GM12878 (cell line): ENCODE results near the gene TUNAR. TPM values are rescaled to one million over a fixed set of nuclear protein-coding genes. Genes with fewer than 3 reads are reported as not detected.
A peak's percentile ranks its signal among the peaks of the same experiment; 100 is the strongest.

Experiments
- ATAC-seq: fragments of 200-7000 bp; cut with Tn5 transposase; 3 replicates; pipeline ENCODE4 v1.9.1; 2020; ENCODE audit warnings: mild to moderate bottlenecking, moderate library complexity
- BruUV-seq: library from RNA; stranded (reverse); fragments of 400-500 nt; replicated peaks from 2 replicates; lab custom pipeline; 2021; lab: Mats Ljungman, UMichigan
- CTCF ChIA-PET: fragments of 300-600 bp; sonication (Branson Sonifier 250); formaldehyde crosslinking; extraction: SDS; loops from one replicate; lab custom pipeline; 2021; ENCODE audit warnings: inconsistent platforms; lab: Yijun Ruan, JAX
- POLR2A ChIA-PET: fragments of 350-600 bp; formaldehyde crosslinking; extraction: SDS; loops from one replicate; lab custom pipeline; 2021; ENCODE audit warnings: inconsistent platforms; lab: Charles Lee
- RAD21 ChIA-PET: fragments of 300-600 bp; sonication (Branson Sonifier 250); formaldehyde crosslinking; loops from one replicate; lab custom pipeline; 2023; ENCODE audit warnings: antibody characterized with exemption; ENCODE audit not compliant: unreplicated experiment; lab: Charles Lee
- SMC1A ChIA-PET: fragments of 300-600 bp; sonication (Branson Sonifier 250); formaldehyde crosslinking; loops from one replicate; lab custom pipeline; 2023; ENCODE audit not compliant: unreplicated experiment, uncharacterized antibody; lab: Charles Lee
- DNase-seq: peaks from one replicate; pipeline ENCODE4 v3.0.0-alpha.2; 2011; ENCODE audit warnings: low read depth, low spot score
- FAIRE-seq: peaks from 3 replicates; lab custom pipeline; 2011; peaks lifted over from hg19 to GRCh38; lab: Jason Lieb, UNC
- H2AFZ ChIP-seq: 2 replicates; pipeline ENCODE4 v1.6.0; 2011; ENCODE audit warnings: low read depth, low read length, control low read depth; ENCODE audit not compliant: control insufficient read depth
- H3K27ac ChIP-seq: 2 replicates; pipeline ENCODE4 v1.5.1; 2011; ENCODE audit warnings: control low read depth; ENCODE audit not compliant: control insufficient read depth, insufficient read depth
- H3K27me3 ChIP-seq, 2 experiments: replicated peaks in 1 of 2; 2 replicates each; pipeline versions ENCODE4 v1.6.0 to v1.6.1; 2011; ENCODE audit warnings: low read length in 1 of 2; ENCODE audit not compliant: control insufficient read depth in 2 of 2, insufficient read depth in 2 of 2
- H3K36me3 ChIP-seq, 2 experiments: 2 replicates each; pipeline ENCODE4 v1.5.1; 2011; ENCODE audit warnings: low read length in 1 of 2; ENCODE audit not compliant: control insufficient read depth in 2 of 2, insufficient read depth in 2 of 2
- H3K4me1 ChIP-seq: 2 replicates; pipeline ENCODE4 v1.6.1; 2011; ENCODE audit warnings: mild to moderate bottlenecking, low read length, moderate library complexity, mixed read lengths; ENCODE audit not compliant: control insufficient read depth, insufficient read depth
- H3K4me2 ChIP-seq: 2 replicates; pipeline ENCODE4 v1.6.0; 2011; ENCODE audit warnings: control low read depth; ENCODE audit not compliant: control insufficient read depth, insufficient read depth
- H3K4me3 ChIP-seq: fragments of 200-600 bp; sonication (generic); 2 replicates; pipeline ENCODE4 v1.5.1; 2016
- H3K79me2 ChIP-seq: 2 replicates; pipeline ENCODE4 v1.6.0; 2011; ENCODE audit warnings: low read length; ENCODE audit not compliant: control insufficient read depth, insufficient read depth
- H3K9ac ChIP-seq: 2 replicates; pipeline ENCODE4 v1.8.0; 2011; ENCODE audit warnings: low read length, control low read depth, mixed read lengths; ENCODE audit not compliant: control insufficient read depth, insufficient read depth
- H3K9me3 ChIP-seq: replicated peaks from 3 replicates; pipeline ENCODE4 v1.5.1; 2011; ENCODE audit warnings: mild to moderate bottlenecking, low read length; ENCODE audit not compliant: control insufficient read depth, insufficient read depth
- H4K20me1 ChIP-seq: 2 replicates; pipeline ENCODE4 v1.6.0; 2011; ENCODE audit not compliant: control insufficient read depth, insufficient read depth
- POLR2AphosphoS5 ChIP-seq: IDR thresholded peaks from 2 replicates; pipeline ENCODE4 v1.6.1; 2011; ENCODE audit warnings: mild to moderate bottlenecking, low read length, inconsistent platforms
- REST ChIP-seq: IDR thresholded peaks from 2 replicates; pipeline ENCODE4 v1.6.1; 2012; ENCODE audit warnings: mild to moderate bottlenecking, low read depth, low read length
- WGBS: methylation state at CpG from one replicate; pipeline ENCODE4 v1.1.6; 2016; ENCODE audit warnings: low lambda C conversion rate; ENCODE audit not compliant: insufficient replicate concordance, insufficient coverage; ENCODE audit errors: missing lambda C conversion rate; 5-methylcytosine and 5-hydroxymethylcytosine counted together
- in situ Hi-C: fragments of 300-500 bp; cut with MboI; formaldehyde crosslinking; loops from 9 replicates; pipeline ENCODE4 v1.14.3; 2018; ENCODE audit warnings: mixed read lengths
- intact Hi-C: fragments of 100-400 bp; cut with micrococcal nuclease; formaldehyde crosslinking; loops from one replicate; pipeline ENCODE4 v1.14.2; 2022; ENCODE audit not compliant: unreplicated experiment
- polyA plus RNA-seq, 11 experiments: library from polyadenylated mRNA; depleted of rRNA in 4 of 11; unstranded in 6 of 11; stranded (reverse) in 5 of 11; fragments of >200 nt; fragmentation: Nextera tagmentation in 4 of 11; fragmentation: Illumina TruSeq in 1 of 11; extraction: Ambion mirVana in 4 of 11; extraction: Trizol in 1 of 11; gene quantifications; 1 replicate in 1 of 11; 2 replicates in 10 of 11; pipeline versions ENCODE4 v1.2.1 to v1.2.3, GENCODE V29; 2011 to 2016; ENCODE audit warnings: inconsistent platforms in 2 of 11, missing spikeins in 2 of 11, low read depth in 1 of 11
- total RNA-seq, 4 experiments: library from RNA; depleted of rRNA in 3 of 4; stranded (reverse); fragments of >200 nt in 3 of 4; fragmentation: Illumina TruSeq in 1 of 4; extraction: Trizol in 1 of 4; gene quantifications; 2 replicates each; pipeline versions ENCODE4 v1.2.1 to v1.2.3, GENCODE V29; 2013 to 2021

Gene TUNAR
- total and polyA plus RNA-seq, 10 of the 15 experiments (the other 5 are each of a cell fraction or from before 2014, with no cell fraction given): 0.02 TPM; not detected in 9

GRCh38 chr14:95953111-95953724 lies 76.6 kb downstream of the TUNAR start:
- CTCF ChIA-PET: no interaction called here
- H3K9me3 ChIP-seq: no peaks in the 10 kb centered on the region
- RAD21 ChIA-PET: no interaction called here
- TF ChIP-seq REST: peak; percentile 90
- TF ChIP-seq POLR2AphosphoS5: no peak
- TF ChIP-seq, all 136 proteins: peak for 1
- FAIRE-seq (no peak), ATAC-seq (no peak), DNase-seq (no peak)
- Histone ChIP-seq H3K4me1 (no peaks in the 10 kb centered on the region), H3K4me3 (no peak overlapping the region), H3K36me3 (no peaks in the 10 kb centered on the region), H3K27ac (no peak overlapping the region), H3K79me2 (no peaks in the 10 kb centered on the region), H3K27me3 (peaks cover 0 to 1% of the 10 kb centered on the region in 2 experiments; a peak in 1 of 4 replicates), H3K9ac (no peak overlapping the region), H4K20me1 (no peaks in the 10 kb centered on the region; the same call in 1 of the 2 replicates), H2AFZ (no peak overlapping the region), H3K4me2 (no peak overlapping the region)
- ChIA-PET POLR2A (no interaction called here), SMC1A (no interaction called here)
- BruUV-seq: no TSS peak
- in situ Hi-C loops: no loop called here
- intact Hi-C loops: no loop called here
- WGBS: 17% methylated on average over 8 of the region's 8 CpGs
